ENCODE data around the gene GALNT5.

The GALNT5 gene

DNA sequence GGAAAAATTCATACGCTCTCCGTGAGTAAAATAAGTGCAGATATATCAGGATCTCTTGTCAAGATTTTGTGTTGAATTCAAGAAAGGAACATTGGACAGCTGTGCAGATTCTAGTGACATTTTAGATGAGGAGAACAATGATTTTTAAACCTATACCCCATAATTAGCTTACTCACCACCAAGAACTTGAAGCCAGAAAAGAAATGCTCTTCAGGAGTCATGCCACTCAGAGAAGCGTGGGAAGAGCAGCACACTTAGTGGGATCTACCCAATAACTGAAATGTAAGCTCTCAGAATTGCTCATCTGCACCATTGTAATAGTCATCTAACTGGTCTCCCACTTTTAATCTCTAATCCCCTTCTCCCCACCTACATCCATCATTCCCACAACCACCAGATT is 77.3 kb downstream of the GALNT5 start:
- ChIA-PET POLR2A (no interaction called here), CTCF (interaction anchor here (1.0 to 6.3 kb wide), 9 partner anchors 9 to 50 kb away, joined by 3 to 100 read pairs (median 10); partner anchors contain the start of gene ERMN)
- H3K4me1 ChIP-seq (ENCODE audit: control insufficient read depth, insufficient read depth, low read length), result no peaks in the 10 kb centered on the region

DNA sequence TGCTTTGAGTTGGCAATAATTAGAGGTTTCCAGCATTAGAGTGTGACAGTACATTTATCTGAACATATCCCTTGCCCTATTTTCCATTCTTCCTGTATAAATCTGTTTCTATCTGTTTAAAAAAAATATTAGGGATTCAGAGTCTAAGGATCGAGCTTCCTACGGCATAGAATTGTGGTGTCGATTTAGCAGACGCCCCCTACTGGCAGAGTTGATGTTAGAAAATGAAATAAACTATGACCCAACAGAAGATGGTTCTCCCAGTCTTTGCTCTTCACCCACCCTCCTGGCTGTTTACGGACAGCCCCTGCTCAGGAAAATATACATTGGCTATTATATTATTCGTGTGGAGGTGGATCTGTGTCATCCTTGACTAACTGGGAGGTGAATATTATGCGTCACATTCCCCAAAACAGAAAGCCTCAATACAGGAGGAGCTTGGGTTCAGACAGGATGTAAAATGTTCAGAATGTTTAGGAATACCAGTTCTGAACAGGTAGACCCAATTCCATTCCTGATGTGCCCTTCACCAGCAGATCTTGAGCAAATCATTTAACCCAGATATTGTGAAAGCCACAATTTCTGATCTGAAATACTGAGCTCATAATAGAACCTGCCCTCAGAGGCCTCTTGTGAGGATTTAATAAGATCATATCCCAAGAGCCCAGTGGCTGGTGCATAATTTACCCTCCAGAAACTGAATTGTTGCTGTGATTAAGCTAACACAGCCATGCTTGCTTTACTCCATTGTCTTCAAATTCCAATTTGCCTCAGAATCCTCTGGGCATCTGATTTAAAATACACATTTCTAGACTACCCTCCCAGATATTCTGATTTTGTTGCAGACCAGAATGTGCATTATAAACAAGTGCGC is 78.9 kb downstream of the GALNT5 start:
- Histone ChIP-seq H3K4me1 (ENCODE audit: control insufficient read depth, insufficient read depth, low read length) (no peaks in the 10 kb centered on the region), H3K9me3 (ENCODE audit: control insufficient read depth, insufficient read depth, low read depth, low read length) (no peaks in the 10 kb centered on the region), H3K36me3 (ENCODE audit: control insufficient read depth in 2 of 2, insufficient read depth in 1 of 2, low read length in 2 of 2) (no peaks in the 10 kb centered on the region), H3K27ac (ENCODE audit: extremely low read depth, low read depth, low read length) (no peak overlapping the region), H3K4me3 (ENCODE audit: low read depth, low read length) (no peak overlapping the region)
- POLR2A ChIA-PET, result no interaction called here
- TF ChIP-seq ZNF202 (tag by site-specific recombination; IDR thresholded peaks at IDR 0.05; ENCODE audit: borderline replicate concordance) (no peak), ZNF501 (tag by site-specific recombination; IDR thresholded peaks at IDR 0.05) (no peak), ZNF174 (tag by site-specific recombination; IDR thresholded peaks at IDR 0.05) (no peak), ZNF214 (tag by site-specific recombination; IDR thresholded peaks at IDR 0.05; ENCODE audit: borderline replicate concordance) (no peak), ZNF223 (tag by site-specific recombination; IDR thresholded peaks at IDR 0.05) (no peak), ZBTB21 (tag by site-specific recombination; IDR thresholded peaks at IDR 0.05) (no peak), ZNF529 (tag by site-specific recombination; IDR thresholded peaks at IDR 0.05; ENCODE audit: insufficient replicate concordance) (no peak), KLF9 (tag by site-specific recombination; IDR thresholded peaks at IDR 0.05; ENCODE audit: low read depth) (no peak)
- TF ChIP-seq, protein P1, sequence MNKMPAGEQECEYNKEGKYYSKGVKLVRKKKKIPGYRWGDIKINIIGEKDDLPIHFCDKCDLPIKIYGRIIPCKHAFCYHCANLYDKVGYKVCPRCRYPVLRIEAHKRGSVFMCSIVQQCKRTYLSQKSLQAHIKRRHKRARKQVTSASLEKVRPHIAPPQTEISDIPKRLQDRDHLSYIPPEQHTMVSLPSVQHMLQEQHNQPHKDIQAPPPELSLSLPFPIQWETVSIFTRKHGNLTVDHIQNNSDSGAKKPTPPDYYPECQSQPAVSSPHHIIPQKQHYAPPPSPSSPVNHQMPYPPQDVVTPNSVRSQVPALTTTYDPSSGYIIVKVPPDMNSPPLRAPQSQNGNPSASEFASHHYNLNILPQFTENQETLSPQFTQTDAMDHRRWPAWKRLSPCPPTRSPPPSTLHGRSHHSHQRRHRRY (tag by site-specific recombination; IDR thresholded peaks at IDR 0.05), result no peak
- TF ChIP-seq, protein P2, sequence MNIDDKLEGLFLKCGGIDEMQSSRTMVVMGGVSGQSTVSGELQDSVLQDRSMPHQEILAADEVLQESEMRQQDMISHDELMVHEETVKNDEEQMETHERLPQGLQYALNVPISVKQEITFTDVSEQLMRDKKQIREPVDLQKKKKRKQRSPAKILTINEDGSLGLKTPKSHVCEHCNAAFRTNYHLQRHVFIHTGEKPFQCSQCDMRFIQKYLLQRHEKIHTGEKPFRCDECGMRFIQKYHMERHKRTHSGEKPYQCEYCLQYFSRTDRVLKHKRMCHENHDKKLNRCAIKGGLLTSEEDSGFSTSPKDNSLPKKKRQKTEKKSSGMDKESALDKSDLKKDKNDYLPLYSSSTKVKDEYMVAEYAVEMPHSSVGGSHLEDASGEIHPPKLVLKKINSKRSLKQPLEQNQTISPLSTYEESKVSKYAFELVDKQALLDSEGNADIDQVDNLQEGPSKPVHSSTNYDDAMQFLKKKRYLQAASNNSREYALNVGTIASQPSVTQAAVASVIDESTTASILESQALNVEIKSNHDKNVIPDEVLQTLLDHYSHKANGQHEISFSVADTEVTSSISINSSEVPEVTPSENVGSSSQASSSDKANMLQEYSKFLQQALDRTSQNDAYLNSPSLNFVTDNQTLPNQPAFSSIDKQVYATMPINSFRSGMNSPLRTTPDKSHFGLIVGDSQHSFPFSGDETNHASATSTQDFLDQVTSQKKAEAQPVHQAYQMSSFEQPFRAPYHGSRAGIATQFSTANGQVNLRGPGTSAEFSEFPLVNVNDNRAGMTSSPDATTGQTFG (tag by site-specific recombination; IDR thresholded peaks at IDR 0.05; ENCODE audit: borderline replicate concordance), result no peak
- CTCF ChIA-PET, result interaction anchor here (0.5 to 6.3 kb wide), 42 partner anchors 10 to 1223 kb away, joined by 3 to 100 read pairs (median 4); partner anchors contain the start of gene ERMN

More for the DNA sequence above, 77.3 kb downstream of the GALNT5 start:
- Histone ChIP-seq H3K4me3 (ENCODE audit: low read depth, low read length) (no peak overlapping the region), H3K27ac (ENCODE audit: extremely low read depth, low read depth, low read length) (no peak overlapping the region), H3K9me3 (ENCODE audit: control insufficient read depth, insufficient read depth, low read depth, low read length) (no peaks in the 10 kb centered on the region), H3K36me3 (ENCODE audit: control insufficient read depth in 2 of 2, insufficient read depth in 1 of 2, low read length in 2 of 2) (no peaks in the 10 kb centered on the region)
- TF ChIP-seq FEZF1 (tag by site-specific recombination; IDR thresholded peaks at IDR 0.05) (no peak), KLF8 (tag by site-specific recombination; IDR thresholded peaks at IDR 0.05) (no peak), ZNF621 (tag by site-specific recombination; IDR thresholded peaks at IDR 0.05) (no peak), ZNF843 (tag by site-specific recombination; IDR thresholded peaks at IDR 0.05) (no peak), ZNF311 (tag by site-specific recombination; IDR thresholded peaks at IDR 0.05; ENCODE audit: borderline replicate concordance) (no peak), YY1 (tag by site-specific recombination; IDR thresholded peaks at IDR 0.05) (no peak), ZSCAN23 (tag by site-specific recombination; IDR thresholded peaks at IDR 0.05) (no peak), ZSCAN16 (tag by site-specific recombination; IDR thresholded peaks at IDR 0.05) (no peak), ZNF707 (tag by site-specific recombination; IDR thresholded peaks at IDR 0.05) (no peak), ZNF214 (tag by site-specific recombination; IDR thresholded peaks at IDR 0.05; ENCODE audit: borderline replicate concordance) (no peak), KLF9 (tag by site-specific recombination; IDR thresholded peaks at IDR 0.05; ENCODE audit: low read depth) (no peak), ZNF175 (tag by site-specific recombination; IDR thresholded peaks at IDR 0.05) (no peak), EGR2 (tag by site-specific recombination; IDR thresholded peaks at IDR 0.05; ENCODE audit: low read depth) (no peak), ZNF747 (tag by site-specific recombination; IDR thresholded peaks at IDR 0.05) (no peak), GLIS1 (tag by site-specific recombination; IDR thresholded peaks at IDR 0.05) (no peak)
- TF ChIP-seq, protein P3, sequence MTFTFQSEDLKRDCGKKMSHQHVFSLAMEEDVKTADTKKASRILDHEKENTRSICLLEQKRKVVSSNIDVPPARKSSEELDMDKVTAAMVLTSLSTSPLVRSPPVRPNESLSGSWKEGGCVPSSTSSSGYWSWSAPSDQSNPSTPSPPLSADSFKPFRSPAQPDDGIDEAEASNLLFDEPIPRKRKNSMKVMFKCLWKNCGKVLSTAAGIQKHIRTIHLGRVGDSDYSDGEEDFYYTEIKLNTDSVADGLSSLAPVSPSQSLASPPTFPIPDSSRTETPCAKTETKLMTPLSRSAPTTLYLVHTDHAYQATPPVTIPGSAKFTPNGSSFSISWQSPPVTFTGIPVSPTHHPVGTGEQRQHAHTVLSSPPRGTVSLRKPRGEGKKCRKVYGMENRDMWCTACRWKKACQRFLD (tag by site-specific recombination; IDR thresholded peaks at IDR 0.05), result no peak
- TF ChIP-seq, protein P4, sequence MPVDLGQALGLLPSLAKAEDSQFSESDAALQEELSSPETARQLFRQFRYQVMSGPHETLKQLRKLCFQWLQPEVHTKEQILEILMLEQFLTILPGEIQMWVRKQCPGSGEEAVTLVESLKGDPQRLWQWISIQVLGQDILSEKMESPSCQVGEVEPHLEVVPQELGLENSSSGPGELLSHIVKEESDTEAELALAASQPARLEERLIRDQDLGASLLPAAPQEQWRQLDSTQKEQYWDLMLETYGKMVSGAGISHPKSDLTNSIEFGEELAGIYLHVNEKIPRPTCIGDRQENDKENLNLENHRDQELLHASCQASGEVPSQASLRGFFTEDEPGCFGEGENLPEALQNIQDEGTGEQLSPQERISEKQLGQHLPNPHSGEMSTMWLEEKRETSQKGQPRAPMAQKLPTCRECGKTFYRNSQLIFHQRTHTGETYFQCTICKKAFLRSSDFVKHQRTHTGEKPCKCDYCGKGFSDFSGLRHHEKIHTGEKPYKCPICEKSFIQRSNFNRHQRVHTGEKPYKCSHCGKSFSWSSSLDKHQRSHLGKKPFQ (tag by site-specific recombination; IDR thresholded peaks at IDR 0.05), result no peak
- TF ChIP-seq, protein P5, sequence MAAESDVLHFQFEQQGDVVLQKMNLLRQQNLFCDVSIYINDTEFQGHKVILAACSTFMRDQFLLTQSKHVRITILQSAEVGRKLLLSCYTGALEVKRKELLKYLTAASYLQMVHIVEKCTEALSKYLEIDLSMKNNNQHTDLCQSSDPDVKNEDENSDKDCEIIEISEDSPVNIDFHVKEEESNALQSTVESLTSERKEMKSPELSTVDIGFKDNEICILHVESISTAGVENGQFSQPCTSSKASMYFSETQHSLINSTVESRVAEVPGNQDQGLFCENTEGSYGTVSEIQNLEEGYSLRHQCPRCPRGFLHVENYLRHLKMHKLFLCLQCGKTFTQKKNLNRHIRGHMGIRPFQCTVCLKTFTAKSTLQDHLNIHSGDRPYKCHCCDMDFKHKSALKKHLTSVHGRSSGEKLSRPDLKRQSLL (tag by site-specific recombination; IDR thresholded peaks at IDR 0.05), result no peak
- TF ChIP-seq, protein P6, sequence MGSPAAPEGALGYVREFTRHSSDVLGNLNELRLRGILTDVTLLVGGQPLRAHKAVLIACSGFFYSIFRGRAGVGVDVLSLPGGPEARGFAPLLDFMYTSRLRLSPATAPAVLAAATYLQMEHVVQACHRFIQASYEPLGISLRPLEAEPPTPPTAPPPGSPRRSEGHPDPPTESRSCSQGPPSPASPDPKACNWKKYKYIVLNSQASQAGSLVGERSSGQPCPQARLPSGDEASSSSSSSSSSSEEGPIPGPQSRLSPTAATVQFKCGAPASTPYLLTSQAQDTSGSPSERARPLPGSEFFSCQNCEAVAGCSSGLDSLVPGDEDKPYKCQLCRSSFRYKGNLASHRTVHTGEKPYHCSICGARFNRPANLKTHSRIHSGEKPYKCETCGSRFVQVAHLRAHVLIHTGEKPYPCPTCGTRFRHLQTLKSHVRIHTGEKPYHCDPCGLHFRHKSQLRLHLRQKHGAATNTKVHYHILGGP (tag by site-specific recombination; IDR thresholded peaks at IDR 0.05), result no peak

Data from HEK293 (cell line).